ENCODE data around the gene FCRL4. TPM values are rescaled to one million over a fixed set of nuclear protein-coding genes. Genes with fewer than 3 reads are reported as not detected.

FCRL4 gene
- total RNA-seq, 1 experiment from 2014 or later = not detected

DNA sequence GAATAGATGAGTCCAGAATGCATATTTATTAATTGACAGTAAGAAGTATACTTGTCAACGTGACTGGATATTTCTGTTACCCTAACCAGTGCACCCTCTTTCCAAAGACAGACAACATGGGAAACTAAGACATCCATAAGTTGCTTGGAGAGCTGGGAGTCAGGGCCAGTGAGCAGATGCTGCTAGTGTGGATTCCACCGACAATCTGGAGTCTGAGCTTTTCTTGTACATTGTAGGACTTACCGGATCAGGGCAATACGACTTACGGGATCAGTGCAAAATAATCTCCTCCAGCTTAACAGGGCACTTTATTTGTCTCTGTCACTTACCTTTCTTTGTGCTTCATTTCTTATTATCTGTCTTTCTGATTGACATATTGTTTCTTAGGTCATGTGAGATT lies 24.6 kb upstream of the FCRL4 start (continued):
- TF ChIP-seq SP1 (IDR thresholded peaks at IDR 0.05; ENCODE audit: low read depth) = no peak
- TF ChIP-seq, protein P1, sequence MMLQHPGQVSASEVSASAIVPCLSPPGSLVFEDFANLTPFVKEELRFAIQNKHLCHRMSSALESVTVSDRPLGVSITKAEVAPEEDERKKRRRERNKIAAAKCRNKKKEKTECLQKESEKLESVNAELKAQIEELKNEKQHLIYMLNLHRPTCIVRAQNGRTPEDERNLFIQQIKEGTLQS (IDR thresholded peaks at IDR 0.05) = no peak

DNA sequence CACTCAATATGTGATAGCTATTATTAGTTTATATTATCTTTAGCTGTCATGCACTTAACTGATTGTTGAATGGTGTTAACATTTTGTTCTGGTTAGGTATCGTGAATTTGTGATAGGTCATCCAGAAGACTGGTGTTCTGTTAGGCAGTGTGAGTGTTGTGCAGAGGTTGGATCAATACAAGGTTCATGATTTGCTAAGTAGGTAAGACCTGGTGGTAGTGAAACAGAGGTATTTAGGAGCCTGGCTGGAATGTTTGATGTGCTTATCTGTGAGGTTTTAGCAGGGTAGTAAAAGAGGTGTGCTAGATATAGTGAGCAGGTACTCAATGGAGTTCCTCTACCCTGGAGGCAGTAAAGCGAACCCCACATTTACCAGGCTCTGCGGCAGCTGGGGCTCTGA lies 20.3 kb upstream of the FCRL4 start:
- Histone ChIP-seq H3K9me3 (ENCODE audit: control insufficient read depth in 1 of 2, insufficient read depth in 1 of 2, low read depth in 1 of 2, low read length in 2 of 2) (no peaks in the 10 kb centered on the region), H3K4me2 (ENCODE audit: low read length) (no peak overlapping the region), H3K36me3 (ENCODE audit: control insufficient read depth in 1 of 2, insufficient read depth in 2 of 2, low read length in 2 of 2) (no peaks in the 10 kb centered on the region), H2AFZ (ENCODE audit: low read depth, low read length, poor library complexity, severe bottlenecking) (no peak overlapping the region), H3K79me2 (ENCODE audit: insufficient read depth, low read length) (no peaks in the 10 kb centered on the region), H3K27ac (ENCODE audit: low read depth, low read length) (no peak overlapping the region), H3K9ac (ENCODE audit: low read length) (no peak overlapping the region), H3K9me2 (ENCODE audit: insufficient read depth) (no peaks in the 10 kb centered on the region), H3K27me3 (ENCODE audit: insufficient read depth, low read length) (peaks cover 63% of the 10 kb centered on the region), H3K4me1 (ENCODE audit: control insufficient read depth in 1 of 2, insufficient read depth in 2 of 2, low read length in 2 of 2) (no peaks in the 10 kb centered on the region), H3K4me3 (replicated peaks in 1 of 2; ENCODE audit: low read depth in 1 of 2, low read length in 2 of 2) (no peak overlapping the region), H4K20me1 (ENCODE audit: insufficient read depth) (no peaks in the 10 kb centered on the region)
- BruUV-seq (replicated peaks) = no TSS peak
- CTCF ChIA-PET = no interaction called here
- no peak for DNase-seq (ENCODE audit: low read depth, low spot score)
- RAD21 ChIA-PET (ENCODE audit: low non-redundant PET in 1 of 2, low total read pairs in 2 of 2, uncharacterized antibody in 2 of 2, unreplicated experiment in 2 of 2) = no interaction called here
- no peak for ATAC-seq
- TF ChIP-seq ZFX (IDR thresholded peaks at IDR 0.05) (no peak), RAD21 (IDR thresholded peaks at IDR 0.05; ENCODE audit: low read depth) (no peak)
- intact Hi-C loops (cut with micrococcal nuclease) = no loop called here
- POLR2A ChIA-PET = no interaction called here

DNA sequence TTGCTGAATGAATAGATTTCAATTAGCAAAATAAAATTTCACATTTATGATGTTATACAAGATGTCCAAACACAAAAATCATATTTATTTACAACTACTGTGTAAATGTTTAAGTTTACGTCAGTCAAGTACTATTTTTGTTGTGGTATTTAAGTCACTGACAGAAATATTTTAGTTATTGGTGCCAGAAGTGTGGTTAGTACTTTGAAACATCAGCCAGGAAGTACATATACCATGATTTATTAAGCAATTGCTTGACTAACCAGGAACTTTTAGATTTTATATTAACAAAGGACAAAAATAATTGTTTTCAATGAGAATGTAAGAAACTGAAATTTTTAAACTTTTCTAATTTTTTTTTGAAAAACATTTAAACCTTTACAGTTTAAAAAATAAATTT lies 2.4 kb upstream of the FCRL4 start:
- Histone ChIP-seq H3K27ac (ENCODE audit: low read depth, low read length) (no peak overlapping the region), H3K9ac (ENCODE audit: low read length) (no peak overlapping the region), H3K4me3 (replicated peaks in 1 of 2; ENCODE audit: low read depth in 1 of 2, low read length in 2 of 2) (no peak overlapping the region), H2AFZ (ENCODE audit: low read depth, low read length, poor library complexity, severe bottlenecking) (no peak overlapping the region), H3K27me3 (ENCODE audit: insufficient read depth, low read length) (peaks cover 39% of the 10 kb centered on the region), H4K20me1 (ENCODE audit: insufficient read depth) (no peaks in the 10 kb centered on the region), H3K79me2 (ENCODE audit: insufficient read depth, low read length) (no peaks in the 10 kb centered on the region), H3K9me3 (ENCODE audit: control insufficient read depth in 1 of 2, insufficient read depth in 1 of 2, low read depth in 1 of 2, low read length in 2 of 2) (no peaks in the 10 kb centered on the region), H3K4me2 (ENCODE audit: low read length) (no peak overlapping the region), H3K36me3 (ENCODE audit: control insufficient read depth in 1 of 2, insufficient read depth in 2 of 2, low read length in 2 of 2) (no peaks in the 10 kb centered on the region), H3K4me1 (ENCODE audit: control insufficient read depth in 1 of 2, insufficient read depth in 2 of 2, low read length in 2 of 2) (no peaks in the 10 kb centered on the region), H3K9me2 (ENCODE audit: insufficient read depth) (no peaks in the 10 kb centered on the region)
- ATAC-seq (no peak), DNase-seq (ENCODE audit: low read depth, low spot score) (no peak)
- ChIA-PET POLR2A (no interaction called here), RAD21 (ENCODE audit: low non-redundant PET in 1 of 2, low total read pairs in 2 of 2, uncharacterized antibody in 2 of 2, unreplicated experiment in 2 of 2) (no interaction called here), CTCF (no interaction called here)
- BruUV-seq (replicated peaks) = no TSS peak
- intact Hi-C loops (cut with micrococcal nuclease) = no loop called here
- TF ChIP-seq POLR2A (IDR thresholded peaks at IDR 0.05; ENCODE audit: borderline replicate concordance, extremely low read depth, insufficient read depth, insufficient read length) = no peak
- no peak for TF ChIP-seq ELF1 (IDR thresholded peaks at IDR 0.05; ENCODE audit: borderline replicate concordance, low read depth)
- no peak for TF ChIP-seq EZH2phosphoT487 (IDR thresholded peaks at IDR 0.05; ENCODE audit: borderline replicate concordance)
- TF ChIP-seq TCF7L2 (IDR thresholded peaks at IDR 0.05; ENCODE audit: borderline replicate concordance, extremely low read depth, insufficient read depth, insufficient read length) = no peak
- no peak for TF ChIP-seq EGR1 (IDR thresholded peaks at IDR 0.05; ENCODE audit: low read depth)
- no peak for TF ChIP-seq ZNF274 (IDR thresholded peaks at IDR 0.05; ENCODE audit: low read depth, low read length)
- no peak for TF ChIP-seq SRF (IDR thresholded peaks at IDR 0.05; ENCODE audit: low read depth)
- TF ChIP-seq, protein P2, sequence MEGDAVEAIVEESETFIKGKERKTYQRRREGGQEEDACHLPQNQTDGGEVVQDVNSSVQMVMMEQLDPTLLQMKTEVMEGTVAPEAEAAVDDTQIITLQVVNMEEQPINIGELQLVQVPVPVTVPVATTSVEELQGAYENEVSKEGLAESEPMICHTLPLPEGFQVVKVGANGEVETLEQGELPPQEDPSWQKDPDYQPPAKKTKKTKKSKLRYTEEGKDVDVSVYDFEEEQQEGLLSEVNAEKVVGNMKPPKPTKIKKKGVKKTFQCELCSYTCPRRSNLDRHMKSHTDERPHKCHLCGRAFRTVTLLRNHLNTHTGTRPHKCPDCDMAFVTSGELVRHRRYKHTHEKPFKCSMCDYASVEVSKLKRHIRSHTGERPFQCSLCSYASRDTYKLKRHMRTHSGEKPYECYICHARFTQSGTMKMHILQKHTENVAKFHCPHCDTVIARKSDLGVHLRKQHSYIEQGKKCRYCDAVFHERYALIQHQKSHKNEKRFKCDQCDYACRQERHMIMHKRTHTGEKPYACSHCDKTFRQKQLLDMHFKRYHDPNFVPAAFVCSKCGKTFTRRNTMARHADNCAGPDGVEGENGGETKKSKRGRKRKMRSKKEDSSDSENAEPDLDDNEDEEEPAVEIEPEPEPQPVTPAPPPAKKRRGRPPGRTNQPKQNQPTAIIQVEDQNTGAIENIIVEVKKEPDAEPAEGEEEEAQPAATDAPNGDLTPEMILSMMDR (IDR thresholded peaks at IDR 0.05 in 2 of 3, conservative IDR thresholded peaks at IDR 0.05 in 1 of 3; ENCODE audit: borderline replicate concordance in 1 of 3, insufficient read depth in 1 of 3, low read depth in 2 of 3, low read length in 2 of 3) = no peak
- TF ChIP-seq EZH2 (IDR thresholded peaks at IDR 0.05) = no peak
- no peak for TF ChIP-seq CBX3 (IDR thresholded peaks at IDR 0.05; ENCODE audit: low read depth)
- TF ChIP-seq RAD21 (IDR thresholded peaks at IDR 0.05; ENCODE audit: low read depth) = no peak
- TF ChIP-seq POLR2AphosphoS5 (IDR thresholded peaks at IDR 0.05; ENCODE audit: low read depth, low read length) = no peak
- TF ChIP-seq, protein P3, sequence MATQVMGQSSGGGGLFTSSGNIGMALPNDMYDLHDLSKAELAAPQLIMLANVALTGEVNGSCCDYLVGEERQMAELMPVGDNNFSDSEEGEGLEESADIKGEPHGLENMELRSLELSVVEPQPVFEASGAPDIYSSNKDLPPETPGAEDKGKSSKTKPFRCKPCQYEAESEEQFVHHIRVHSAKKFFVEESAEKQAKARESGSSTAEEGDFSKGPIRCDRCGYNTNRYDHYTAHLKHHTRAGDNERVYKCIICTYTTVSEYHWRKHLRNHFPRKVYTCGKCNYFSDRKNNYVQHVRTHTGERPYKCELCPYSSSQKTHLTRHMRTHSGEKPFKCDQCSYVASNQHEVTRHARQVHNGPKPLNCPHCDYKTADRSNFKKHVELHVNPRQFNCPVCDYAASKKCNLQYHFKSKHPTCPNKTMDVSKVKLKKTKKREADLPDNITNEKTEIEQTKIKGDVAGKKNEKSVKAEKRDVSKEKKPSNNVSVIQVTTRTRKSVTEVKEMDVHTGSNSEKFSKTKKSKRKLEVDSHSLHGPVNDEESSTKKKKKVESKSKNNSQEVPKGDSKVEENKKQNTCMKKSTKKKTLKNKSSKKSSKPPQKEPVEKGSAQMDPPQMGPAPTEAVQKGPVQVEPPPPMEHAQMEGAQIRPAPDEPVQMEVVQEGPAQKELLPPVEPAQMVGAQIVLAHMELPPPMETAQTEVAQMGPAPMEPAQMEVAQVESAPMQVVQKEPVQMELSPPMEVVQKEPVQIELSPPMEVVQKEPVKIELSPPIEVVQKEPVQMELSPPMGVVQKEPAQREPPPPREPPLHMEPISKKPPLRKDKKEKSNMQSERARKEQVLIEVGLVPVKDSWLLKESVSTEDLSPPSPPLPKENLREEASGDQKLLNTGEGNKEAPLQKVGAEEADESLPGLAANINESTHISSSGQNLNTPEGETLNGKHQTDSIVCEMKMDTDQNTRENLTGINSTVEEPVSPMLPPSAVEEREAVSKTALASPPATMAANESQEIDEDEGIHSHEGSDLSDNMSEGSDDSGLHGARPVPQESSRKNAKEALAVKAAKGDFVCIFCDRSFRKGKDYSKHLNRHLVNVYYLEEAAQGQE (IDR thresholded peaks at IDR 0.05; ENCODE audit: low read depth) = no peak
